AG04450 (cell line): ENCODE measurements around the gene TAC4. TPM values are rescaled to one million over a fixed set of nuclear protein-coding genes. Genes with fewer than 3 reads are reported as not detected.
"Not testable (repeated sequence)": the region's sequence is repeated elsewhere in the genome, so short reads cannot be mapped to it uniquely, and the experiment has no call there.

ENCODE experiments used
- CTCF ChIA-PET: fragments of 300-600, 350-600 bp; formaldehyde crosslinking; extraction: SDS; loops from one replicate; lab custom pipeline; 2022; ENCODE audit warnings: antibody characterized with exemption, inconsistent platforms; lab: Charles Lee
- POLR2A ChIA-PET: fragments of 350-600 bp; formaldehyde crosslinking; extraction: SDS; loops from one replicate; lab custom pipeline; 2021; ENCODE audit warnings: antibody characterized with exemption, inconsistent platforms; lab: Yijun Ruan, JAX
- DNase-seq: peaks from one replicate; pipeline ENCODE4 v3.0.0-alpha.2; 2011; ENCODE audit warnings: low read depth, low spot score
- H3K27ac ChIP-seq: one replicate; pipeline ENCODE4 v1.5.1; 2012; ENCODE audit warnings: low read depth, low read length, control low read depth
- H3K27me3 ChIP-seq: one replicate; pipeline ENCODE4 v1.6.0; 2012; ENCODE audit warnings: low read length; ENCODE audit not compliant: control insufficient read depth, insufficient read depth
- H3K4me3 ChIP-seq: 2 replicates; pipeline ENCODE4 v1.5.1; 2011; ENCODE audit warnings: mild to moderate bottlenecking, low read depth, low read length, control low read depth
- H3K9me3 ChIP-seq: 2 replicates; pipeline ENCODE4 v1.5.1; 2012; ENCODE audit warnings: low read length; ENCODE audit not compliant: control insufficient read depth, insufficient read depth
- polyA plus RNA-seq: library from polyadenylated mRNA; depleted of rRNA; stranded (reverse); fragments of >200 nt; gene quantifications from 2 replicates; pipeline ENCODE4 v1.2.3, GENCODE V29; 2011
- TF ChIP-seq, protein P1 (sequence below): IDR thresholded peaks from 2 replicates; pipeline ENCODE4 v1.5.1; 2011; ENCODE audit warnings: low read depth, low read length, control low read depth, inconsistent platforms

The TAC4 gene
- polyA plus RNA-seq, 1 experiment = not detected

DNA sequence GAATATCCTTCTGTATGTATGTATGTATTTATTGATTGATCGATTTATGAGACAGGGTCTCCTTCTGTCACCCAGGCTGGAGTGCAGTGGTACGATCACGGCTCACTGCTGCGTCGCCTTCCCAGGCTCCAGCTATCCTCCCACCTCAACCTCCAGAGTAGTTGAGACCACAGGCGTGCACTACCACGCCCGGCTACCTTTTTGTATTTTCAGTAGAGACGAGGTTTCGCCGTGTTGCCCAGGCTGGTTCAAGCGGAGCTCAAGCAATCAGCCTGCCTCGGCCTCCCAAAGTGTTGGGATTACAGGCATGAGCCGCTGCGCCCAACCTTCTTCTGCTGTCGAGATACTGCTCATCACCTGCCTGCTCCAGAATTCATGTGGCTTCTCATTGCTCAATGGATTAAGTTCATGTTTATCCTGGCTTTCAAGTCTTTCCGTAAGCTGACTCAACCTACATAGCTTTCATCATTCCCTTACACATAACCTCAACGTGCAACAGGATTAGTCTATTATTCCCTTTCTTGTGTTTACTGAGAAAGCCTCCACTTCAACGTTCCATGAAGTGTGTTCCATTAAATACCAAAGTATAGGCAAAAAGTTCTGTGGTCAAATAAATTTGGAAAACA lies 13.6 kb downstream of the TAC4 start:
- Histone ChIP-seq H3K27ac (no peak overlapping the region), H3K4me3 (no peak overlapping the region), H3K9me3 (no peaks in the 10 kb centered on the region), H3K27me3 (no peaks in the 10 kb centered on the region)
- ChIA-PET CTCF (no interaction called here), POLR2A (no interaction called here)
- DNase-seq = no peak
- TF ChIP-seq, protein P1, sequence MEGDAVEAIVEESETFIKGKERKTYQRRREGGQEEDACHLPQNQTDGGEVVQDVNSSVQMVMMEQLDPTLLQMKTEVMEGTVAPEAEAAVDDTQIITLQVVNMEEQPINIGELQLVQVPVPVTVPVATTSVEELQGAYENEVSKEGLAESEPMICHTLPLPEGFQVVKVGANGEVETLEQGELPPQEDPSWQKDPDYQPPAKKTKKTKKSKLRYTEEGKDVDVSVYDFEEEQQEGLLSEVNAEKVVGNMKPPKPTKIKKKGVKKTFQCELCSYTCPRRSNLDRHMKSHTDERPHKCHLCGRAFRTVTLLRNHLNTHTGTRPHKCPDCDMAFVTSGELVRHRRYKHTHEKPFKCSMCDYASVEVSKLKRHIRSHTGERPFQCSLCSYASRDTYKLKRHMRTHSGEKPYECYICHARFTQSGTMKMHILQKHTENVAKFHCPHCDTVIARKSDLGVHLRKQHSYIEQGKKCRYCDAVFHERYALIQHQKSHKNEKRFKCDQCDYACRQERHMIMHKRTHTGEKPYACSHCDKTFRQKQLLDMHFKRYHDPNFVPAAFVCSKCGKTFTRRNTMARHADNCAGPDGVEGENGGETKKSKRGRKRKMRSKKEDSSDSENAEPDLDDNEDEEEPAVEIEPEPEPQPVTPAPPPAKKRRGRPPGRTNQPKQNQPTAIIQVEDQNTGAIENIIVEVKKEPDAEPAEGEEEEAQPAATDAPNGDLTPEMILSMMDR = no peak

DNA sequence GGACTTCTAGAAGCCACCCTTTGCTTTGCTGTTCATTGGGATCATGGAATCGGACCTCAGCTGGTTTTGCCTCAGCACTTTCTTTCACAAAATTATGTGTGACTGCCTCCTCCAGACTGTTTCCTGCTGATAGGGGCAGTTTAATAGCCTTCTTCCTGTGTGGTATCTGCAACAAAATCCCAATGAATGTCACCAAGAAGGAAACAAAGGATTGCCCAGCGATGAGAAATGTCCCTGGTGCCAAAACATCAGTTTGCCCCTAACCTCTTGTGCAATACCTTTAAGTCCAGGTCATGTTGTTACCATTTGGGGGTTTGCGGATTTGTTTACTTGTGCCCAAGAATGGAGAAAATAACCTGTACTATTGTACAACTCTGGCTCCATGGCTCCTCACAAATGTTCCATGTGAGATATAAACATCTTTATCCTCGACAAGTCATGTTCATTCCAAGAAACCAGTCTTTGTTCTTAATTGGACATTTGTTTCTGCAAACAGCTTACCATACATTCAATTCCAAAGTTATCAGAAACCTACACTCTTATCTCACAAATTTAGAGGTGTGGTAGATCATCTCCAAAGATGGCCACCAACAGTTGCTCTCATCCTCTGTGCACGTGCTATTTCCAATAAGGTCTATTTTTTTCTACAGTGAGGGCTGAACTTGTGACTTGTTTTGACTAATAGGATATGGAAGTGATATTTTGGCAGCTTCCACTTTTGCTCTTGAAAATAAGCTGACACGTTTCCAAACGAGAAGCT lies 14.8 kb downstream of the TAC4 start:
- H3K9me3 ChIP-seq = no peaks in the 10 kb centered on the region
- TF ChIP-seq, protein P1 = no peak
- H3K4me3 ChIP-seq = no peak overlapping the region
- POLR2A ChIA-PET = no interaction called here
- no peak for DNase-seq
- H3K27me3 ChIP-seq = no peaks in the 10 kb centered on the region
- CTCF ChIA-PET = interaction anchor here (0.6 kb wide), 1 partner anchor 223 kb away, joined by 3 read pairs; no protein-coding TSS in a partner anchor
- H3K27ac ChIP-seq = no peak overlapping the region

DNA sequence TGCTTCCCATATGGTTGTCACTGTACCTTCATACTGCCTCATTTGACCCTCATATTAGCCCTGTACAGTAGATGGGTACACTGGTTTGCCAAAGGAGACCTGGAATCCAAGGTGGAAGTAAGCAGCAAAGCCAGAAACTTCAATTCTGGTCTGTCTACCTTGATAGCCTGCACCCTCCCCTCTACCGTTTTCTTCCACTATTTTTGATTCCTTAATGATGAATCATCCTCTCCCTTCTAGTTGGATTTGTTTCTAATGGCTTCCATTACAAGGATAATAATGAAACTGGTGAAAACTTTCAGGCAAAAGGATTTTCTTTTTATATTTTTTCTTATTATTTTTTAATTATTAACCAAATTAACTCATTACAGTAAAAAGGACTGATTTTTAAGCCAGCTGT lies 17.3 kb downstream of the TAC4 start:
- no peak overlapping the region for H3K27ac ChIP-seq
- CTCF ChIA-PET = no interaction called here

DNA sequence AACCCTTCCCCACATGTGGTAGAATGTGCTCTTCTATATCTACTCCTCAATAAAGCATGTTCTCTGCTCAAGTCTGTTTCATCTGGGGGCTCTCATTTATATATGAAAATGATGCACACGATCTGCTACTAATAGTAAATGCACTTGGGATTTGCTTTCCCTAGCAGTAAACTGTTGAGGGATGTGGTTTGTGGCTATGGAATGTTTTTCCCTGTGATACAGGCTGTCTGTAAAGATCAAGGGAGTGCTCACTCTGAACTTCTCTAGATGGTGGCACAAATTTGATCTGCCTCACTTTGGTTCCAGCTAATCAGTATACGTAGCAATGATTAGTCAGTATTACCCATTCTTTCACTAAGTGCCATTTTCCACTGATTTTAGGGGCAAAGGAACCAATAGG lies 18.8 kb downstream of the TAC4 start:
- Histone ChIP-seq H3K9me3 (no peaks in the 10 kb centered on the region), H3K4me3 (no peak overlapping the region), H3K27me3 (no peaks in the 10 kb centered on the region), H3K27ac (no peak overlapping the region)
- DNase-seq = no peak
- ChIA-PET POLR2A (no interaction called here), CTCF (no interaction called here)
- TF ChIP-seq, protein P1 = no peak

More for the DNA sequence above, 17.3 kb downstream of the TAC4 start:
- no peak overlapping the region for H3K4me3 ChIP-seq
- DNase-seq = no peak
- POLR2A ChIA-PET = no interaction called here
- H3K27me3 ChIP-seq = no peaks in the 10 kb centered on the region
- TF ChIP-seq, protein P1 = no peak
- H3K9me3 ChIP-seq = no peaks in the 10 kb centered on the region

DNA sequence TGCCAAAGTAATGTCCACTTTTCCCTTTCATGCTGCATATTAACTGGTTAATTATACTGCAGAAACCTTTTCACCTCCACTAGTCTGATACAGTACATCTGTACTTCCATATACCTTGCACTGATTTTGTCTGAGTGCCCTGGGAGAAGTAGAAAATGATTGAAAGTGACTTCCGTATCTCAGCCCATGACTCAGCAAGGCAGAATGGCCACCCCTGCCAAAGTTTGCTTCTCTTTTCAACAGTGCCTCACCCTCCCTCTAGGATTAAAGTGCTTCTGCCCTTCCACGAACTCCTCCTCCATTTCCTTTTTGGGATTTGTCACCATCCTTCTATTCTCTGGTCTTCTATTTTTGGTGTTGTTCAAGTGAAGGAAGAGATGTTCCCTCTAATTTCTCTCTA lies 19.5 kb downstream of the TAC4 start:
- DNase-seq, H3K27me3 ChIP-seq, H3K4me3 ChIP-seq, H3K9me3 ChIP-seq, CTCF ChIA-PET, H3K27ac ChIP-seq, POLR2A ChIA-PET: not testable (repeated sequence)
